ENCODE results near the gene ZFPL1. TPM values are rescaled to one million over a fixed set of nuclear protein-coding genes. Genes with fewer than 3 reads are reported as not detected.

The ZFPL1 gene
- total and polyA plus RNA-seq, 2 donors (not counting 3 experiments of a cell fraction or from before 2014, with no cell fraction given), result 37.6 to 139 TPM

DNA sequence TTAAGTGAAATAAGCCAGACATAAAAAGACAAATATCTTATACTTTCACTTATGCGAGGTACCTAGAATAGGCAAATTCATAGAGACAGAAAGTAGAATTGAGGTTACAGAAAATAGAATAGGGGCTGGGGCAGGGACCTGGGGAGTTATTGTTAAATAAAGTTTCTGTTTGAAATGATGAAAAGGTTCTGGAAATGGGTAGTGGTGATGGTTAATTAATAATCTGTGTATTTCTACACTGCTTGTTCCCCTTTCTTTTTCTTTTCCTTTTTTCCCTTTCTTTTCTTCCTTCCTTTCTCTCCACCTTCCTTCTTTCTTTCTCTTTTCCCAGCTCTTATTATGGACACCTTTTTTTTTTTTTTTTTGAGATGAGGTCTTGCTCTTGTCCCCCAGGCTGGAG lies 28.5 kb upstream of the ZFPL1 start:
- H3K9ac ChIP-seq (replicated peaks; ENCODE audit: extremely low read depth, insufficient read depth, low read length), result no peak overlapping the region
- H3K9me3 ChIP-seq (replicated peaks; ENCODE audit: control insufficient read depth, insufficient read depth, low read length), result no peaks in the 10 kb centered on the region
- no peaks in the 10 kb centered on the region for H3K36me3 ChIP-seq (ENCODE audit: control insufficient read depth in 2 of 2, extremely low read depth in 1 of 2, insufficient read depth in 2 of 2, low read length in 2 of 2)
- ChIA-PET POLR2A (interaction anchor here (0.6 kb wide), 2 partner anchors 10 to 177 kb away, joined by 3 to 6 read pairs; partner anchors contain the start of gene EHD1), CTCF (no interaction called here)
- DNase-seq (ENCODE audit: low read depth, low spot score) (no peak), FAIRE-seq (no peak)
- TF ChIP-seq POLR2AphosphoS5 (IDR thresholded peaks at IDR 0.05; ENCODE audit: insufficient read depth, low read depth, low read length) (no peak), GATA2 (IDR thresholded peaks at IDR 0.05; ENCODE audit: insufficient read depth, insufficient read length, low read depth, low read length) (no peak), JUN (IDR thresholded peaks at IDR 0.05; ENCODE audit: borderline replicate concordance, insufficient read depth, insufficient read length, low read depth) (no peak), FOS (IDR thresholded peaks at IDR 0.05; ENCODE audit: borderline replicate concordance, insufficient read depth, low read length) (no peak), EZH2 (IDR thresholded peaks at IDR 0.05; ENCODE audit: borderline replicate concordance, low read depth, low read length, severe bottlenecking) (no peak), MYC (IDR thresholded peaks at IDR 0.05; ENCODE audit: low read depth, low read length) (no peak), POLR2A (IDR thresholded peaks at IDR 0.05; ENCODE audit: low read depth, low read length) (no peak)
- TF ChIP-seq, protein P1, sequence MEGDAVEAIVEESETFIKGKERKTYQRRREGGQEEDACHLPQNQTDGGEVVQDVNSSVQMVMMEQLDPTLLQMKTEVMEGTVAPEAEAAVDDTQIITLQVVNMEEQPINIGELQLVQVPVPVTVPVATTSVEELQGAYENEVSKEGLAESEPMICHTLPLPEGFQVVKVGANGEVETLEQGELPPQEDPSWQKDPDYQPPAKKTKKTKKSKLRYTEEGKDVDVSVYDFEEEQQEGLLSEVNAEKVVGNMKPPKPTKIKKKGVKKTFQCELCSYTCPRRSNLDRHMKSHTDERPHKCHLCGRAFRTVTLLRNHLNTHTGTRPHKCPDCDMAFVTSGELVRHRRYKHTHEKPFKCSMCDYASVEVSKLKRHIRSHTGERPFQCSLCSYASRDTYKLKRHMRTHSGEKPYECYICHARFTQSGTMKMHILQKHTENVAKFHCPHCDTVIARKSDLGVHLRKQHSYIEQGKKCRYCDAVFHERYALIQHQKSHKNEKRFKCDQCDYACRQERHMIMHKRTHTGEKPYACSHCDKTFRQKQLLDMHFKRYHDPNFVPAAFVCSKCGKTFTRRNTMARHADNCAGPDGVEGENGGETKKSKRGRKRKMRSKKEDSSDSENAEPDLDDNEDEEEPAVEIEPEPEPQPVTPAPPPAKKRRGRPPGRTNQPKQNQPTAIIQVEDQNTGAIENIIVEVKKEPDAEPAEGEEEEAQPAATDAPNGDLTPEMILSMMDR (IDR thresholded peaks at IDR 0.05; ENCODE audit: extremely low read depth in 1 of 2, insufficient read depth in 1 of 2, low read depth in 1 of 2, low read length in 2 of 2), result no peak
- TF ChIP-seq, protein P2, sequence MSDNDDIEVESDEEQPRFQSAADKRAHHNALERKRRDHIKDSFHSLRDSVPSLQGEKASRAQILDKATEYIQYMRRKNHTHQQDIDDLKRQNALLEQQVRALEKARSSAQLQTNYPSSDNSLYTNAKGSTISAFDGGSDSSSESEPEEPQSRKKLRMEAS (IDR thresholded peaks at IDR 0.05; ENCODE audit: insufficient read depth, insufficient read length), result no peak
- H2AFZ ChIP-seq (ENCODE audit: low read depth, low read length), result no peak overlapping the region
- H3K4me3 ChIP-seq (replicated peaks in 1 of 3; ENCODE audit: insufficient read depth in 1 of 3, low read depth in 1 of 3, low read length in 3 of 3), result no peak overlapping the region
- H3K4me1 ChIP-seq (ENCODE audit: control insufficient read depth, extremely low read depth, insufficient read depth, low read length), result no peaks in the 10 kb centered on the region
- dilution Hi-C loops (cut with MboI; ENCODE audit: extremely low pct_ligation_motif_present, low sequenced_read_pairs), result no loop called here
- no peaks in the 10 kb centered on the region for H3K27me3 ChIP-seq (ENCODE audit: control insufficient read depth in 2 of 2, insufficient read depth in 2 of 2, low read length in 2 of 2)
- no TSS peak for BruUV-seq (replicated peaks)
- no peak overlapping the region for H3K4me2 ChIP-seq (ENCODE audit: insufficient read depth, low read length)
- intact Hi-C loops (cut with micrococcal nuclease), result no loop called here
- no peaks in the 10 kb centered on the region for H3K9me1 ChIP-seq (replicated peaks; ENCODE audit: control insufficient read depth, extremely low read depth, insufficient read depth, low read length)
- no peaks in the 10 kb centered on the region for H3K79me2 ChIP-seq (ENCODE audit: control insufficient read depth, insufficient read depth, low read length)
- H3K27ac ChIP-seq (ENCODE audit: insufficient read depth, low read depth, low read length), result no peak overlapping the region
- H4K20me1 ChIP-seq (replicated peaks; ENCODE audit: control insufficient read depth, extremely low read depth, insufficient read depth, low read length), result no peaks in the 10 kb centered on the region

Measured in endothelial cell of umbilical vein (primary cell).